ENCODE data around the gene SLC17A2. TPM values are rescaled to one million over a fixed set of nuclear protein-coding genes. Genes with fewer than 3 reads are reported as not detected.
"Not testable (repeated sequence)": the region's sequence is repeated elsewhere in the genome, so short reads cannot be mapped to it uniquely, and the experiment has no call there.

Gene SLC17A2
- total and polyA plus RNA-seq, 2 of the 4 experiments (the other 2 are of a cell fraction): not detected

GRCh38 chr6:25946631-25947030 lies 16.1 kb upstream of the SLC17A2 start:
- Histone ChIP-seq H3K9me3 (ENCODE audit: control insufficient read depth, insufficient read depth, low read length) (no peaks in the 10 kb centered on the region), H4K5ac (ENCODE audit: low read depth, low read length) (no peak overlapping the region), H3K27ac (ENCODE audit: insufficient read depth, low read length) (no peak overlapping the region), H4K91ac (ENCODE audit: insufficient read depth, low read depth, low read length) (no peak overlapping the region), H2AK9ac (replicated peaks; ENCODE audit: low read depth, low read length, poor library complexity) (no peak overlapping the region), H3K56ac (ENCODE audit: extremely low read depth, insufficient read depth, low read length) (no peak overlapping the region), H3K9me1 (ENCODE audit: insufficient read depth, low read length) (no peaks in the 10 kb centered on the region), H2BK5ac (ENCODE audit: low read depth, low read length, poor library complexity, severe bottlenecking) (no peak overlapping the region), H2BK20ac (ENCODE audit: low read depth, low read length) (no peak overlapping the region), H4K20me1 (ENCODE audit: insufficient read depth, low read length) (no peaks in the 10 kb centered on the region), H3K23ac (ENCODE audit: low read depth, low read length) (no peak overlapping the region), H3K4me3 (ENCODE audit: insufficient read depth, low read depth, low read length) (no peak overlapping the region), H2AK5ac (ENCODE audit: low read depth, low read length) (no peak overlapping the region), H3K36me3 (ENCODE audit: control insufficient read depth, insufficient read depth, low read length) (no peaks in the 10 kb centered on the region), H4K8ac (ENCODE audit: low read depth in 2 of 2, low read length in 2 of 2) (no peak overlapping the region), H3K18ac (ENCODE audit: low read depth, low read length) (no peak overlapping the region), H3K4me1 (ENCODE audit: control insufficient read depth, insufficient read depth, low read length) (no peaks in the 10 kb centered on the region), H3K27me3 (ENCODE audit: control insufficient read depth, insufficient read depth, low read length) (peaks cover 1% of the 10 kb centered on the region; the same call in 1 of the 2 replicates), H3K14ac (replicated peaks; ENCODE audit: low read depth, low read length) (no peak overlapping the region), H3K4ac (ENCODE audit: low read depth, low read length) (no peak overlapping the region), H3K9ac (ENCODE audit: low read depth, low read length) (no peak overlapping the region), H2BK120ac (ENCODE audit: low read depth, low read length) (no peak overlapping the region), H2AFZ (replicated peaks; ENCODE audit: low read length, poor library complexity) (no peak overlapping the region), H3K4me2 (ENCODE audit: low read depth, low read length) (no peak overlapping the region), H2BK15ac (ENCODE audit: low read depth, low read length) (no peak overlapping the region), H3K79me1 (ENCODE audit: low read depth in 1 of 2, low read length in 2 of 2) (no peaks in the 10 kb centered on the region)
- ATAC-seq (ENCODE audit: low read depth): no peak
- TF ChIP-seq, protein P1, sequence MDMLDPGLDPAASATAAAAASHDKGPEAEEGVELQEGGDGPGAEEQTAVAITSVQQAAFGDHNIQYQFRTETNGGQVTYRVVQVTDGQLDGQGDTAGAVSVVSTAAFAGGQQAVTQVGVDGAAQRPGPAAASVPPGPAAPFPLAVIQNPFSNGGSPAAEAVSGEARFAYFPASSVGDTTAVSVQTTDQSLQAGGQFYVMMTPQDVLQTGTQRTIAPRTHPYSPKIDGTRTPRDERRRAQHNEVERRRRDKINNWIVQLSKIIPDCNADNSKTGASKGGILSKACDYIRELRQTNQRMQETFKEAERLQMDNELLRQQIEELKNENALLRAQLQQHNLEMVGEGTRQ (IDR thresholded peaks at IDR 0.05; ENCODE audit: low read depth, low read length): no peak
- TF ChIP-seq RAD21 (IDR thresholded peaks at IDR 0.05; ENCODE audit: low read length) (no peak), FOS (IDR thresholded peaks at IDR 0.05; ENCODE audit: low read depth, low read length) (no peak)
- WGBS, 2 experiments (ENCODE audit: extremely low coverage in 2 of 2, insufficient read length in 1 of 2): no CpG with 5 or more reads among the region's 2 CpGs
- in situ Hi-C loops (cut with MboI; ENCODE audit: low sequenced_read_pairs): no loop called here
- intact Hi-C loops (cut with micrococcal nuclease): no loop called here
- no TSS peak for BruUV-seq (replicated peaks)
- DNase-seq: no peak
- CTCF ChIA-PET: no interaction called here
- dilution Hi-C loops (cut with HindIII; ENCODE audit: low sequenced_read_pairs, unreplicated experiment): no loop called here
- POLR2A ChIA-PET (ENCODE audit: unreplicated experiment): no interaction called here

DNA sequence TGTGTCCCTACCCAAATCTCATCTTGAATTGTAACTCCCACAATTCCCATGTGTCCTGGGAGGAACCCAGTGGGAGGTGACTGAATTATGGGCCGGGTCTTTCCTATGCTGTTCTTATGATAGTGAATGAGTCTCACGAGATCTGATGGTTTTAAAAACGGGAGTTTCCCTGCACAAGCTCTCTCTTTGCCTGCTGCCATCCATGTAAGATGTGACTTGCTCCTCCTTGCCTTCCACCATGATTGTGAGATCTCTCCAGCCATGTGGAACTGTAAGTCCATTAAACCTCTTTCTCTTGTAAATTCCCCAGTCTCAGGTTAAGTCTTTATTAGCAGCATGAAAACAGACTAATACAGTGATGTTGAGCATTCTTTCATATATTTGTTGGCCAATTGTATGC lies 15.2 kb upstream of the SLC17A2 start:
- in situ Hi-C loops (cut with MboI; ENCODE audit: low sequenced_read_pairs); ATAC-seq (ENCODE audit: low read depth); POLR2A ChIA-PET (ENCODE audit: unreplicated experiment): not testable (repeated sequence)

More for the DNA sequence above, 15.2 kb upstream of the SLC17A2 start:
- H2AK5ac ChIP-seq (ENCODE audit: low read depth, low read length); H2AFZ ChIP-seq (replicated peaks; ENCODE audit: low read length, poor library complexity); H3K4me3 ChIP-seq (ENCODE audit: insufficient read depth, low read depth, low read length); DNase-seq; H3K79me1 ChIP-seq (ENCODE audit: low read depth in 1 of 2, low read length in 2 of 2); H3K14ac ChIP-seq (replicated peaks; ENCODE audit: low read depth, low read length); H4K20me1 ChIP-seq (ENCODE audit: insufficient read depth, low read length); H2BK20ac ChIP-seq (ENCODE audit: low read depth, low read length); intact Hi-C loops (cut with micrococcal nuclease); H4K8ac ChIP-seq (ENCODE audit: low read depth in 2 of 2, low read length in 2 of 2); H2AK9ac ChIP-seq (replicated peaks; ENCODE audit: low read depth, low read length, poor library complexity); BruUV-seq (replicated peaks); H4K5ac ChIP-seq (ENCODE audit: low read depth, low read length); H3K9me3 ChIP-seq (ENCODE audit: control insufficient read depth, insufficient read depth, low read length); H3K36me3 ChIP-seq (ENCODE audit: control insufficient read depth, insufficient read depth, low read length); dilution Hi-C loops (cut with HindIII; ENCODE audit: low sequenced_read_pairs, unreplicated experiment); H3K56ac ChIP-seq (ENCODE audit: extremely low read depth, insufficient read depth, low read length); H3K4me1 ChIP-seq (ENCODE audit: control insufficient read depth, insufficient read depth, low read length); H3K4ac ChIP-seq (ENCODE audit: low read depth, low read length); H3K9me1 ChIP-seq (ENCODE audit: insufficient read depth, low read length); H2BK5ac ChIP-seq (ENCODE audit: low read depth, low read length, poor library complexity, severe bottlenecking); CTCF ChIA-PET; H3K18ac ChIP-seq (ENCODE audit: low read depth, low read length); H2BK120ac ChIP-seq (ENCODE audit: low read depth, low read length); H3K4me2 ChIP-seq (ENCODE audit: low read depth, low read length); H2BK15ac ChIP-seq (ENCODE audit: low read depth, low read length); H3K23ac ChIP-seq (ENCODE audit: low read depth, low read length); H3K27me3 ChIP-seq (ENCODE audit: control insufficient read depth, insufficient read depth, low read length); H3K9ac ChIP-seq (ENCODE audit: low read depth, low read length); H4K91ac ChIP-seq (ENCODE audit: insufficient read depth, low read depth, low read length); H3K27ac ChIP-seq (ENCODE audit: insufficient read depth, low read length): not testable (repeated sequence)
- WGBS, 2 experiments (ENCODE audit: extremely low coverage in 2 of 2, insufficient read length in 1 of 2): no CpG with 5 or more reads among the region's 3 CpGs

All from IMR-90 (cell line).